SU-DHL-6 (cell line): ENCODE measurements around the gene TMEM82.

Source experiments
- H2AFZ ChIP-seq: fragments of 200-600 bp; sonication (generic); 2 replicates; pipeline ENCODE4 v1.6.1; 2014; ENCODE audit warnings: low read depth, mild to moderate bottlenecking, moderate library complexity, mixed read lengths, antibody characterized with exemption, low read length; ENCODE audit not compliant: severe bottlenecking
- H3F3A ChIP-seq: fragments of 200-600 bp; shearing (Covaris generic); 2 replicates; pipeline ENCODE4 v1.6.0; 2016; ENCODE audit warnings: antibody characterized with exemption, mild to moderate bottlenecking; ENCODE audit not compliant: insufficient read depth
- H3K27ac ChIP-seq: fragments of 200-600 bp; sonication (generic); 2 replicates; pipeline ENCODE4 v1.5.1; 2016; ENCODE audit warnings: low read depth, mild to moderate bottlenecking, low read length, moderate library complexity, mixed read lengths
- H3K27me3 ChIP-seq: fragments of 200-600 bp; sonication (generic), shearing (Covaris generic); 2 replicates; pipeline ENCODE4 v1.6.0; 2014; ENCODE audit warnings: mild to moderate bottlenecking, low read length
- H3K36me3 ChIP-seq: fragments of 200-600 bp; sonication (generic); 2 replicates; pipeline ENCODE4 v1.6.1; 2014; ENCODE audit warnings: mild to moderate bottlenecking, low read length, mixed read lengths
- H3K4me2 ChIP-seq: fragments of 300-600, 200-600 bp; shearing (Covaris generic), sonication (generic); 2 replicates; pipeline ENCODE4 v1.6.0; 2014; ENCODE audit warnings: low read length, low read depth, mild to moderate bottlenecking; ENCODE audit not compliant: poor library complexity, severe bottlenecking
- H3K4me3 ChIP-seq: fragments of 200-600 bp; sonication (generic); 2 replicates; pipeline ENCODE4 v1.5.1; 2014; ENCODE audit warnings: antibody characterized with exemption, low read length, mild to moderate bottlenecking, mixed read lengths; ENCODE audit not compliant: insufficient read depth, poor library complexity, severe bottlenecking
- H3K79me2 ChIP-seq: fragments of 200-600 bp; sonication (generic); 2 replicates; pipeline ENCODE4 v1.6.1; 2014; ENCODE audit warnings: mild to moderate bottlenecking, low read length, moderate library complexity; ENCODE audit not compliant: insufficient read depth
- H3K9ac ChIP-seq: fragments of 200-600 bp; sonication (generic); 2 replicates; pipeline ENCODE4 v1.7.0; 2014; ENCODE audit warnings: mild to moderate bottlenecking, low read length
- H3K9me2 ChIP-seq: fragments of 200-600 bp; sonication (generic); replicated peaks from 2 replicates; pipeline ENCODE4 v1.6.1; 2014; ENCODE audit warnings: low read length; ENCODE audit not compliant: insufficient read depth
- H3K9me3 ChIP-seq: fragments of 200-600 bp; sonication (generic); 2 replicates; pipeline ENCODE4 v1.6.1; 2014; ENCODE audit warnings: low read length, mixed read lengths; ENCODE audit not compliant: insufficient read depth
- H4K20me1 ChIP-seq: fragments of 200-600 bp; sonication (generic); 2 replicates; pipeline ENCODE4 v1.6.1; 2014; ENCODE audit warnings: low read depth, mild to moderate bottlenecking, antibody characterized with exemption, low read length, moderate library complexity, mixed read lengths
- EZH2phosphoT487 ChIP-seq: fragments of 200-600 bp; sonication (generic), shearing (Covaris generic); conservative IDR thresholded peaks from 2 replicates; pipeline ENCODE4 v1.6.1; 2018; ENCODE audit warnings: mild to moderate bottlenecking, antibody characterized with exemption, low read length, moderate library complexity, mixed read lengths
- TF ChIP-seq, protein P1 (sequence below): fragments of 200-600 bp; sonication (generic); IDR thresholded peaks from one replicate; pipeline ENCODE4 v1.5.1; 2017; ENCODE audit warnings: antibody characterized with exemption, mild to moderate bottlenecking, low read length, moderate library complexity; ENCODE audit not compliant: insufficient read depth, poor library complexity, severe bottlenecking

TMEM82 gene

DNA sequence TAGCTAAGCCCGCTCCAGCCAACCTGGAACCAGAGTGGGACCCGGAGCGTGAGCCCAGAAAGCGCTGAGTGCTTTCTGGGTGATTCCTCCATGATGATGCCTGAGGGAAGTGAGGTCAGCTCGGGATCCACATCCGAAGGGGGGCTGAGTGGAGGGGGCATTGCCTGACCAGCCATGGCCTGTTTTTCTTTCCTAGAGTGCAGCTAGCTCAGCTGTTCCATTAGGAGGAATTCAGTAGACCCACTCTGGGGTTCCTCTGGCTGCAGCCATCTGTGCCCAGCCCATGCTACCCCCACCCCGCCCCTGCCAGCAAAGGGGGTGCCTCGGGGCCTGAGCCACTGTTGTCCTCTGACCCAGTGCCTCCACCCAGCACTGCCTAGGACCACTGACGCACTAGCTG is 15.8 kb upstream of the TMEM82 start:
- Histone ChIP-seq H3F3A (no peaks in the 10 kb centered on the region), H3K4me3 (no peak overlapping the region), H3K9me3 (no peaks in the 10 kb centered on the region), H3K36me3 (no peaks in the 10 kb centered on the region), H3K9ac (no peak overlapping the region), H3K79me2 (no peaks in the 10 kb centered on the region), H3K9me2 (no peaks in the 10 kb centered on the region), H2AFZ (no peak overlapping the region), H3K27ac (no peak overlapping the region), H3K27me3 (no peaks in the 10 kb centered on the region), H3K4me2 (no peak overlapping the region), H4K20me1 (no peaks in the 10 kb centered on the region)
- no peak for TF ChIP-seq EZH2phosphoT487
- TF ChIP-seq, protein P1, sequence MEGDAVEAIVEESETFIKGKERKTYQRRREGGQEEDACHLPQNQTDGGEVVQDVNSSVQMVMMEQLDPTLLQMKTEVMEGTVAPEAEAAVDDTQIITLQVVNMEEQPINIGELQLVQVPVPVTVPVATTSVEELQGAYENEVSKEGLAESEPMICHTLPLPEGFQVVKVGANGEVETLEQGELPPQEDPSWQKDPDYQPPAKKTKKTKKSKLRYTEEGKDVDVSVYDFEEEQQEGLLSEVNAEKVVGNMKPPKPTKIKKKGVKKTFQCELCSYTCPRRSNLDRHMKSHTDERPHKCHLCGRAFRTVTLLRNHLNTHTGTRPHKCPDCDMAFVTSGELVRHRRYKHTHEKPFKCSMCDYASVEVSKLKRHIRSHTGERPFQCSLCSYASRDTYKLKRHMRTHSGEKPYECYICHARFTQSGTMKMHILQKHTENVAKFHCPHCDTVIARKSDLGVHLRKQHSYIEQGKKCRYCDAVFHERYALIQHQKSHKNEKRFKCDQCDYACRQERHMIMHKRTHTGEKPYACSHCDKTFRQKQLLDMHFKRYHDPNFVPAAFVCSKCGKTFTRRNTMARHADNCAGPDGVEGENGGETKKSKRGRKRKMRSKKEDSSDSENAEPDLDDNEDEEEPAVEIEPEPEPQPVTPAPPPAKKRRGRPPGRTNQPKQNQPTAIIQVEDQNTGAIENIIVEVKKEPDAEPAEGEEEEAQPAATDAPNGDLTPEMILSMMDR = no peak

DNA sequence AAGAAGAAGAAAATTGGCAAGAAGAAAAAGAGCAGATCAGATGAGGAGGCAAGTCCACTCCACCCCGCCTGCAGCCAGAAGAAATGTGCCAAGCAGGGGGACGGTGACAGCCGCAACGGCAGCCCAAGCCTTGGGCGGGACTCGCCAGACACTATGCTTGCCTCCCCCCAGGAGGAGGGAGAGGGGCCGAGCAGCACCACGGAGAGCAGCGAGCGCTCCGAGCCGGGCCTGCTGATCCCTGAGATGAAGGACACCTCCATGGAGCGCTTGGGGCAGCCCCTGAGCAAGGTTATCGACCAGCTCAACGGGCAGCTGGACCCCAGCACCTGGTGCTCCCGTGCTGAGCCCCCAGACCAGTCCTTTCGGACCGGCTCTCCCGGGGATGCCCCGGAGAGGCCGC is 15.3 kb upstream of the TMEM82 start:
- Histone ChIP-seq H3F3A (no peaks in the 10 kb centered on the region), H2AFZ (no peak overlapping the region), H3K4me2 (no peak overlapping the region), H3K9ac (no peak overlapping the region), H3K36me3 (no peaks in the 10 kb centered on the region), H3K27ac (no peak overlapping the region), H3K9me3 (no peaks in the 10 kb centered on the region), H3K27me3 (no peaks in the 10 kb centered on the region), H3K79me2 (no peaks in the 10 kb centered on the region), H3K9me2 (no peaks in the 10 kb centered on the region), H3K4me3 (no peak overlapping the region), H4K20me1 (no peaks in the 10 kb centered on the region)
- TF ChIP-seq, protein P1 = no peak
- TF ChIP-seq EZH2phosphoT487 = no peak

DNA sequence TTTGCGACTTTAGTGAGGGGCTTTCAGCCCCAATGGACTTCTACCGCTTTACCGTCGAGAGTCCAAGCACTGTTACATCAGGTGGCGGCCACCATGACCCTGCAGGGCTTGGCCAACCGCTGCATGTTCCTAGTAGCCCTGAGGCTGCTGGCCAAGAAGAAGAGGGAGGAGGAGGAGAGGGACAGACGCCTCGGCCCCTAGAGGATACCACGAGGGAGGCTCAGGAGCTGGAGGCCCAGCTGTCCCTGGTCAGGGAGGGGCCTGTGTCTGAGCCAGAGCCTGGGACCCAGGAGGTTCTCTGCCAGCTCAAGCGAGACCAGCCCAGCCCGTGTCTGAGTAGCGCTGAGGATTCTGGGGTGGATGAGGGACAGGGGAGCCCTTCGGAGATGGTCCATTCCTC is 14.9 kb upstream of the TMEM82 start:
- no peaks in the 10 kb centered on the region for H4K20me1 ChIP-seq
- no peaks in the 10 kb centered on the region for H3K27me3 ChIP-seq
- no peaks in the 10 kb centered on the region for H3K36me3 ChIP-seq
- no peak overlapping the region for H3K4me3 ChIP-seq
- no peaks in the 10 kb centered on the region for H3K79me2 ChIP-seq
- no peak for TF ChIP-seq EZH2phosphoT487
- TF ChIP-seq, protein P1 = no peak
- H3K9me2 ChIP-seq = no peaks in the 10 kb centered on the region
- H3F3A ChIP-seq = no peaks in the 10 kb centered on the region
- no peak overlapping the region for H2AFZ ChIP-seq
- no peak overlapping the region for H3K9ac ChIP-seq
- no peaks in the 10 kb centered on the region for H3K9me3 ChIP-seq
- H3K4me2 ChIP-seq = no peak overlapping the region
- H3K27ac ChIP-seq = no peak overlapping the region
